Measurements from ENCODE around the gene CKB. TPM values are rescaled to one million over a fixed set of nuclear protein-coding genes. Genes with fewer than 3 reads are reported as not detected.

Gene CKB
- total and polyA plus RNA-seq, 4 donors = 9.0 to 32.9 (median 20.4) TPM

- no peak overlapping the region for H3K9ac ChIP-seq (ENCODE audit: low read depth in 1 of 2, low read length in 2 of 2)
- no peak overlapping the region for H3K27ac ChIP-seq (ENCODE audit: low read depth in 1 of 2, low read length in 2 of 2)
- DNase-seq (ENCODE audit: low spot score) = no peak
- H3K4me3 ChIP-seq (ENCODE audit: low read depth in 1 of 3, low read length in 3 of 3) = no peak overlapping the region
- H3K27me3 ChIP-seq (ENCODE audit: control insufficient read depth in 4 of 4, insufficient read depth in 4 of 4, low read length in 3 of 4) = no peaks in the 10 kb centered on the region
- H3K4me1 ChIP-seq (ENCODE audit: control insufficient read depth in 4 of 4, insufficient read depth in 4 of 4, low read length in 3 of 4) = peaks cover 11 to 27% (median 17%) of the 10 kb centered on the region in 4 donors
- peaks cover 0 to 23% (median 3%) of the 10 kb centered on the region in 4 donors for H3K36me3 ChIP-seq (ENCODE audit: control insufficient read depth in 4 of 4, insufficient read depth in 3 of 4, low read depth in 1 of 4, low read length in 3 of 4)
- 90% methylated on average over 23 of the region's 23 CpGs for WGBS
- TF ChIP-seq, protein P1, sequence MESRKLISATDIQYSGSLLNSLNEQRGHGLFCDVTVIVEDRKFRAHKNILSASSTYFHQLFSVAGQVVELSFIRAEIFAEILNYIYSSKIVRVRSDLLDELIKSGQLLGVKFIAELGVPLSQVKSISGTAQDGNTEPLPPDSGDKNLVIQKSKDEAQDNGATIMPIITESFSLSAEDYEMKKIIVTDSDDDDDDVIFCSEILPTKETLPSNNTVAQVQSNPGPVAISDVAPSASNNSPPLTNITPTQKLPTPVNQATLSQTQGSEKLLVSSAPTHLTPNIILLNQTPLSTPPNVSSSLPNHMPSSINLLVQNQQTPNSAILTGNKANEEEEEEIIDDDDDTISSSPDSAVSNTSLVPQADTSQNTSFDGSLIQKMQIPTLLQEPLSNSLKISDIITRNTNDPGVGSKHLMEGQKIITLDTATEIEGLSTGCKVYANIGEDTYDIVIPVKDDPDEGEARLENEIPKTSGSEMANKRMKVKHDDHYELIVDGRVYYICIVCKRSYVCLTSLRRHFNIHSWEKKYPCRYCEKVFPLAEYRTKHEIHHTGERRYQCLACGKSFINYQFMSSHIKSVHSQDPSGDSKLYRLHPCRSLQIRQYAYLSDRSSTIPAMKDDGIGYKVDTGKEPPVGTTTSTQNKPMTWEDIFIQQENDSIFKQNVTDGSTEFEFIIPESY (IDR thresholded peaks at IDR 0.05) = no peak
- TF ChIP-seq HNF4A (conservative IDR thresholded peaks at IDR 0.05) = no peak
- TF ChIP-seq YY1 (IDR thresholded peaks at IDR 0.05) = no peak
- TF ChIP-seq, protein P2, sequence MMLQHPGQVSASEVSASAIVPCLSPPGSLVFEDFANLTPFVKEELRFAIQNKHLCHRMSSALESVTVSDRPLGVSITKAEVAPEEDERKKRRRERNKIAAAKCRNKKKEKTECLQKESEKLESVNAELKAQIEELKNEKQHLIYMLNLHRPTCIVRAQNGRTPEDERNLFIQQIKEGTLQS (IDR thresholded peaks at IDR 0.05) = no peak
- no peak for TF ChIP-seq TAF1 (conservative IDR thresholded peaks at IDR 0.05)
- no peak for TF ChIP-seq MAX (IDR thresholded peaks at IDR 0.05)
- TF ChIP-seq NR2F2 (IDR thresholded peaks at IDR 0.05) = no peak
- no peaks in the 10 kb centered on the region for H3K9me3 ChIP-seq (ENCODE audit: control insufficient read depth in 4 of 4, low read length in 3 of 4)
These were observed 10.7 kb upstream of the CKB start for GRCh38 chr14:103533137-103533998.

DNA sequence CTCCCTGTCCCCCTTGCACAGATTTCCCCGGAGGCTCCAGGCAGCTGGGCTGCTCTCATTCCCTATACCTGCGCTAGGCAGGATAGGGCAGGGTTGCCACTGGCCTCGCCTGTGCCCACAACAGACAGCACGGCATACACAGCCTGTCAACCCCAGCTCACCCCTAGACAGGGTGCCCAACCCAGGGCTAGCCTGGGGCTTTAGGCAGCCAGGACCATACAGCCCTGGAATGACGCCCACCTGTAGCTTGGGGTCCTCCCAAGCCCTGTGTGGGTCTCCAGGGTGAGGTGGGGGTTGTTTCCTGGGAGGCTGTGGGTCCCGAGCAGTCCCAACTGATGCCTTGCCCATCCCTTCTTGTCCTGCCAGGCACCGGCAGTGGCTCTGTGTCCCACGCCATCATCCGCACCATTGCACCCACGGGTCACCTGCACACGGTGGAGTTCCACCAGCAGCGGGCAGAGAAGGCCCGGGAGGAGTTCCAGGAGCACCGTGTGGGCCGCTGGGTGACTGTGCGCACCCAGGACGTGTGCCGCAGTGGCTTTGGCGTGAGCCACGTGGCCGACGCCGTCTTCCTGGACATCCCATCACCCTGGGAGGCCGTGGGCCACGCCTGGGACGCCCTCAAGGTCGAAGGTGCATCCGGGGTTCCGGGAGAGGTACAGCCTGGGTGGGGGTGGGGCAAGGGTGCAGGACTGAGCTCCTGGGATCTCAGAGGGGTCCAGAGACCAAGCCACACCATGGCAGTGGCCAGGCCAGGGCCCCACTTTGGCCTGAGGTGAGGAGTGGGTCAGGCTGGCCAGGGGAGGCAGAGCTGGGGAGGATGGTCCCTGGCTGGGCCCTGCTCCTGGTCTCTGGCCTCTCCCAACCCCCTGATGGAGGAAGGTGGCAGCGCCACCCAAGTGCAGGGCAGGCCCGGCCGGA lies 9.8 kb upstream of the CKB start:
- TF ChIP-seq YY1 (IDR thresholded peaks at IDR 0.05) = no peak
- TF ChIP-seq EGR1 (IDR thresholded peaks at IDR 0.05; ENCODE audit: low read depth in 2 of 2) = no peak
- no peak for TF ChIP-seq MAX (IDR thresholded peaks at IDR 0.05)
- no peak for TF ChIP-seq NR2F2 (IDR thresholded peaks at IDR 0.05)
- TF ChIP-seq CTCF (IDR thresholded peaks at IDR 0.05; ENCODE audit: low read depth, low read length, missing input control) = no peak
- no peak overlapping the region for H3K4me3 ChIP-seq (ENCODE audit: low read depth in 1 of 3, low read length in 3 of 3)
- peaks cover 13 to 36% (median 23%) of the 10 kb centered on the region in 4 donors for H3K4me1 ChIP-seq (ENCODE audit: control insufficient read depth in 4 of 4, insufficient read depth in 4 of 4, low read length in 3 of 4)
- no peaks in the 10 kb centered on the region for H3K9me3 ChIP-seq (ENCODE audit: control insufficient read depth in 4 of 4, low read length in 3 of 4)
- no peaks in the 10 kb centered on the region for H3K27me3 ChIP-seq (ENCODE audit: control insufficient read depth in 4 of 4, insufficient read depth in 4 of 4, low read length in 3 of 4)
- no peak overlapping the region for H3K9ac ChIP-seq (ENCODE audit: low read depth in 1 of 2, low read length in 2 of 2)
- H3K27ac ChIP-seq (ENCODE audit: low read depth in 1 of 2, low read length in 2 of 2) = no peak overlapping the region
- 90% methylated on average over 32 of the region's 32 CpGs for WGBS
- H3K36me3 ChIP-seq (ENCODE audit: control insufficient read depth in 4 of 4, insufficient read depth in 3 of 4, low read depth in 1 of 4, low read length in 3 of 4) = peaks cover 0 to 23% (median 3%) of the 10 kb centered on the region in 4 donors
- no peak for DNase-seq (ENCODE audit: low spot score)

All from liver (tissue), 9 donors.